Measurements from ENCODE around the gene GPC6.
A peak's percentile ranks its signal among the peaks of the same experiment; 100 is the strongest.

GPC6 gene

DNA sequence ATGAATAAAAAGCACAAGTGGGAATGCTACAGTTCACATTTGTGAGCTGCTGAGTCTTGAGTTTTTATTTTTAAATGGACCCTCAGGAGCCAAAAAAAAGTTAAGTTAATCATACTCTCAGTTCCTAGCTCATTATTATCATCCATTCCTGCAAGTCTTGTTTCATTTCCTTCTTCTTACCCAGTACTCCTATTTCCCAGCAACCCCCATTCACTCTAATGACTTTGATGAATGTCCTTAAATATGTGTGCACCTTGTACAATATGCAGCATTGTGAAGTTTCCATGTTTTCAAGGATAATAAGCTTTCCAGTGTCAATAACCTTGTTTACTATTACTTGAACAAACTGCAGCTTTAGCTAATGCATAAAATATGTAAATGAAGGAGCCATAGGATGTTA lies 886.6 kb downstream of the GPC6 start:
- H3K36me3 ChIP-seq (ENCODE audit: insufficient read depth, low read length), result no peaks in the 10 kb centered on the region
- no peaks in the 10 kb centered on the region for H3K27me3 ChIP-seq (ENCODE audit: insufficient read depth, low read length, poor library complexity, severe bottlenecking)
- no peaks in the 10 kb centered on the region for H3K9me3 ChIP-seq (ENCODE audit: insufficient read depth, low read depth, low read length)
- no peak overlapping the region for H3K4me3 ChIP-seq (ENCODE audit: low read length, poor library complexity, severe bottlenecking)
- H3K9ac ChIP-seq (ENCODE audit: low read depth, low read length, poor library complexity, severe bottlenecking), result no peak overlapping the region
- H3K9me2 ChIP-seq (replicated peaks; ENCODE audit: low read depth, low read length), result no peaks in the 10 kb centered on the region
- no peak overlapping the region for H2AFZ ChIP-seq (ENCODE audit: low read length)
- no peaks in the 10 kb centered on the region for H4K20me1 ChIP-seq (ENCODE audit: insufficient read depth, low read length, poor library complexity, severe bottlenecking)
- no peaks in the 10 kb centered on the region for H3K4me1 ChIP-seq (ENCODE audit: insufficient read depth, low read length, poor library complexity, severe bottlenecking)
- no peaks in the 10 kb centered on the region for H3K79me2 ChIP-seq (ENCODE audit: insufficient read depth, low read length)
- H3F3A ChIP-seq (ENCODE audit: low read depth), result no peaks in the 10 kb centered on the region
- no peak for TF ChIP-seq EZH2phosphoT487 (IDR thresholded peaks at IDR 0.05; ENCODE audit: borderline replicate concordance)
- TF ChIP-seq, protein P1, sequence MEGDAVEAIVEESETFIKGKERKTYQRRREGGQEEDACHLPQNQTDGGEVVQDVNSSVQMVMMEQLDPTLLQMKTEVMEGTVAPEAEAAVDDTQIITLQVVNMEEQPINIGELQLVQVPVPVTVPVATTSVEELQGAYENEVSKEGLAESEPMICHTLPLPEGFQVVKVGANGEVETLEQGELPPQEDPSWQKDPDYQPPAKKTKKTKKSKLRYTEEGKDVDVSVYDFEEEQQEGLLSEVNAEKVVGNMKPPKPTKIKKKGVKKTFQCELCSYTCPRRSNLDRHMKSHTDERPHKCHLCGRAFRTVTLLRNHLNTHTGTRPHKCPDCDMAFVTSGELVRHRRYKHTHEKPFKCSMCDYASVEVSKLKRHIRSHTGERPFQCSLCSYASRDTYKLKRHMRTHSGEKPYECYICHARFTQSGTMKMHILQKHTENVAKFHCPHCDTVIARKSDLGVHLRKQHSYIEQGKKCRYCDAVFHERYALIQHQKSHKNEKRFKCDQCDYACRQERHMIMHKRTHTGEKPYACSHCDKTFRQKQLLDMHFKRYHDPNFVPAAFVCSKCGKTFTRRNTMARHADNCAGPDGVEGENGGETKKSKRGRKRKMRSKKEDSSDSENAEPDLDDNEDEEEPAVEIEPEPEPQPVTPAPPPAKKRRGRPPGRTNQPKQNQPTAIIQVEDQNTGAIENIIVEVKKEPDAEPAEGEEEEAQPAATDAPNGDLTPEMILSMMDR (conservative IDR thresholded peaks at IDR 0.05; ENCODE audit: low read length), result no peak
- no peak overlapping the region for H3K4me2 ChIP-seq (ENCODE audit: low read depth, low read length, poor library complexity, severe bottlenecking)

DNA sequence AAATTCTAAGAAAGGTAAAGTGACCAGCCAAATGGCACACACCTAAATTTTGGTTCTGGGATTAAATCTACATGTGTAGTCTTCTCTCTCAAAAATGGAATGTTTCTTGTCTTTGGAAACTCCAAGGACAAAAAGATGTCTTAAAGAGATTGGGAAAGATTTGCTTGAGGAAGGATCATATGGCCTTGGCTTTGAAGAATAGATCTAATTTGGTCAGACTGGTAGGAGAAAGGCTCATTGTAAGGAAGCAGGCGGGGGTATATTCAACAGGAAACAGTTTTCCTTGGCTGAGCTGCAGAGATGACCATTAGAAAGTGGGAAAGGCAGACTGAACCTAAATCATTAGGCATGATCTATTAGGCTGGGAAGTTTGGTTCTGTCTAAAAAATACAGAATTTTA lies 887.6 kb downstream of the GPC6 start:
- H3K4me2 ChIP-seq (ENCODE audit: low read depth, low read length, poor library complexity, severe bottlenecking), result no peak overlapping the region
- H2AFZ ChIP-seq (ENCODE audit: low read length), result no peak overlapping the region
- no peak overlapping the region for H3K9ac ChIP-seq (ENCODE audit: low read depth, low read length, poor library complexity, severe bottlenecking)
- no peaks in the 10 kb centered on the region for H4K20me1 ChIP-seq (ENCODE audit: insufficient read depth, low read length, poor library complexity, severe bottlenecking)
- H3K27me3 ChIP-seq (ENCODE audit: insufficient read depth, low read length, poor library complexity, severe bottlenecking), result no peaks in the 10 kb centered on the region
- TF ChIP-seq EZH2phosphoT487 (IDR thresholded peaks at IDR 0.05; ENCODE audit: borderline replicate concordance), result no peak
- TF ChIP-seq, protein P1 (conservative IDR thresholded peaks at IDR 0.05; ENCODE audit: low read length), result no peak
- no peaks in the 10 kb centered on the region for H3K36me3 ChIP-seq (ENCODE audit: insufficient read depth, low read length)
- no peak overlapping the region for H3K4me3 ChIP-seq (ENCODE audit: low read length, poor library complexity, severe bottlenecking)
- H3K79me2 ChIP-seq (ENCODE audit: insufficient read depth, low read length), result no peaks in the 10 kb centered on the region
- H3K4me1 ChIP-seq (ENCODE audit: insufficient read depth, low read length, poor library complexity, severe bottlenecking), result no peaks in the 10 kb centered on the region
- H3F3A ChIP-seq (ENCODE audit: low read depth), result no peaks in the 10 kb centered on the region
- H3K9me3 ChIP-seq (ENCODE audit: insufficient read depth, low read depth, low read length), result no peaks in the 10 kb centered on the region
- no peaks in the 10 kb centered on the region for H3K9me2 ChIP-seq (replicated peaks; ENCODE audit: low read depth, low read length)

DNA sequence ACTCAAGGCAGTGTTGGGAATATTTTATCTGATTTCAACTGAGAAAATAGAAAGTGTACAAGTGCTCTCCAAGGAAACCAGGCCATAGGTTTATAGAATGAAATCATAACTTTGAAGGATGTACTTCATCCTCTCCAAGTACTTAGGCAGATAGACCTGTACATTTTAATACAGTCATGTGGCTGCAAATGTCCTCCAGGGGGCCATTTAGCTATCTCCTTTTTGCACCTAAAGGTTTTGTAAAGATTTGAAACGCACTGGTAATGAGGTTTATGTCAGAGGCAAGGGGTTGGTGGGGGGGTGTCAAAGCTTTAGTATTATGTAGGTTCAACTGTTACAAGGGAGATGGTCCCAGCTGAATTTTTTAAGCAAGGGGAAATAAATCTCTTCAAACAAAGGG lies 888.4 kb downstream of the GPC6 start:
- Histone ChIP-seq H3K36me3 (ENCODE audit: insufficient read depth, low read length) (no peaks in the 10 kb centered on the region), H3K4me3 (ENCODE audit: low read length, poor library complexity, severe bottlenecking) (no peak overlapping the region), H3K9me3 (ENCODE audit: insufficient read depth, low read depth, low read length) (no peaks in the 10 kb centered on the region), H3K4me1 (ENCODE audit: insufficient read depth, low read length, poor library complexity, severe bottlenecking) (no peaks in the 10 kb centered on the region), H3K27me3 (ENCODE audit: insufficient read depth, low read length, poor library complexity, severe bottlenecking) (no peaks in the 10 kb centered on the region), H4K20me1 (ENCODE audit: insufficient read depth, low read length, poor library complexity, severe bottlenecking) (no peaks in the 10 kb centered on the region), H3K79me2 (ENCODE audit: insufficient read depth, low read length) (no peaks in the 10 kb centered on the region), H3K4me2 (ENCODE audit: low read depth, low read length, poor library complexity, severe bottlenecking) (no peak overlapping the region), H3F3A (ENCODE audit: low read depth) (no peaks in the 10 kb centered on the region), H3K9ac (ENCODE audit: low read depth, low read length, poor library complexity, severe bottlenecking) (no peak overlapping the region), H3K9me2 (replicated peaks; ENCODE audit: low read depth, low read length) (no peaks in the 10 kb centered on the region), H2AFZ (ENCODE audit: low read length) (no peak overlapping the region)
- no peak for TF ChIP-seq EZH2phosphoT487 (IDR thresholded peaks at IDR 0.05; ENCODE audit: borderline replicate concordance)
- TF ChIP-seq, protein P1 (conservative IDR thresholded peaks at IDR 0.05; ENCODE audit: low read length), result peak; percentile 38; the same call in 1 of the 2 replicates
